NT2/D1 (cell line): ENCODE data around the gene DSTN.

Source experiments
- DNase-seq: peaks from one replicate; pipeline ENCODE4 v3.0.0-alpha.2; 2011; ENCODE audit warnings: low read depth, low spot score
- H3K27me3 ChIP-seq: 2 replicates; pipeline ENCODE4 v1.6.0; 2011; ENCODE audit warnings: mild to moderate bottlenecking; ENCODE audit not compliant: insufficient read length, insufficient read depth
- H3K36me3 ChIP-seq: 2 replicates; pipeline ENCODE4 v1.6.1; 2011; ENCODE audit warnings: mild to moderate bottlenecking, low read length, mixed read lengths; ENCODE audit not compliant: insufficient read depth, insufficient read length
- H3K4me1 ChIP-seq: 2 replicates; pipeline ENCODE4 v1.5.1; 2011; ENCODE audit not compliant: insufficient read depth, insufficient read length
- H3K4me3 ChIP-seq: 2 replicates; pipeline ENCODE4 v1.5.1; 2011; ENCODE audit warnings: low read depth; ENCODE audit not compliant: insufficient read length
- H3K9ac ChIP-seq: 2 replicates; pipeline ENCODE4 v1.6.0; 2011; ENCODE audit warnings: low read depth; ENCODE audit not compliant: insufficient read length
- H3K9me3 ChIP-seq: 2 replicates; pipeline ENCODE4 v1.5.1; 2011; ENCODE audit warnings: mild to moderate bottlenecking, low read length; ENCODE audit not compliant: insufficient read depth
- SUZ12 ChIP-seq: IDR thresholded peaks from 2 replicates; pipeline ENCODE4 v1.6.1; 2011; ENCODE audit not compliant: insufficient read length, insufficient read depth; ENCODE audit errors: extremely low read depth
- YY1 ChIP-seq: IDR thresholded peaks from 2 replicates; pipeline ENCODE4 v1.6.1; 2011; ENCODE audit not compliant: insufficient read length, insufficient read depth
- ZNF274 ChIP-seq: IDR thresholded peaks from 2 replicates; pipeline ENCODE4 v1.6.1; 2011; ENCODE audit warnings: mild to moderate bottlenecking, low read depth, low read length

Gene DSTN

DNA sequence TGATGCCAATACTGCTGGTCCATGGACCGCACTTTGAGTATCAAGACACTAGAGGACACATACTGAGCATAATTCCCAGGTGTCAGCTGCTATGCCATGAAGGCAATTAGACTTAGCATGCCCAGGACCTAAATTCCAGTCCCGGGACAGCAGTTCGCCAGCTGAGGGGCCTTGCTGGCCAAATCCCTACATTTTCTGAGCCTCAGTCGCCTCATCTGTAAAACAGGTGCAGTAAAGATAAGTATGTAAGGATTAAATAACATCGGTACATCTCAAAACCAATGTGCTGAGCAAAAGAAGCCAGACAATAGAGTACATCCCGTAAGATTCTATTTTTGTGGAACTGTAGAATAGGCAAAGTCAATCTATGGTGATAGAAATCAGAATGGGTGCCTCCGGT is 39.7 kb upstream of the DSTN start:
- Histone ChIP-seq H3K9me3 (no peaks in the 10 kb centered on the region), H3K36me3 (no peaks in the 10 kb centered on the region), H3K4me3 (no peak overlapping the region), H3K9ac (no peak overlapping the region), H3K27me3 (peaks cover 9% of the 10 kb centered on the region), H3K4me1 (no peaks in the 10 kb centered on the region)
- DNase-seq = no peak
- no peak for TF ChIP-seq SUZ12
- TF ChIP-seq ZNF274 = no peak
- TF ChIP-seq YY1 = no peak

DNA sequence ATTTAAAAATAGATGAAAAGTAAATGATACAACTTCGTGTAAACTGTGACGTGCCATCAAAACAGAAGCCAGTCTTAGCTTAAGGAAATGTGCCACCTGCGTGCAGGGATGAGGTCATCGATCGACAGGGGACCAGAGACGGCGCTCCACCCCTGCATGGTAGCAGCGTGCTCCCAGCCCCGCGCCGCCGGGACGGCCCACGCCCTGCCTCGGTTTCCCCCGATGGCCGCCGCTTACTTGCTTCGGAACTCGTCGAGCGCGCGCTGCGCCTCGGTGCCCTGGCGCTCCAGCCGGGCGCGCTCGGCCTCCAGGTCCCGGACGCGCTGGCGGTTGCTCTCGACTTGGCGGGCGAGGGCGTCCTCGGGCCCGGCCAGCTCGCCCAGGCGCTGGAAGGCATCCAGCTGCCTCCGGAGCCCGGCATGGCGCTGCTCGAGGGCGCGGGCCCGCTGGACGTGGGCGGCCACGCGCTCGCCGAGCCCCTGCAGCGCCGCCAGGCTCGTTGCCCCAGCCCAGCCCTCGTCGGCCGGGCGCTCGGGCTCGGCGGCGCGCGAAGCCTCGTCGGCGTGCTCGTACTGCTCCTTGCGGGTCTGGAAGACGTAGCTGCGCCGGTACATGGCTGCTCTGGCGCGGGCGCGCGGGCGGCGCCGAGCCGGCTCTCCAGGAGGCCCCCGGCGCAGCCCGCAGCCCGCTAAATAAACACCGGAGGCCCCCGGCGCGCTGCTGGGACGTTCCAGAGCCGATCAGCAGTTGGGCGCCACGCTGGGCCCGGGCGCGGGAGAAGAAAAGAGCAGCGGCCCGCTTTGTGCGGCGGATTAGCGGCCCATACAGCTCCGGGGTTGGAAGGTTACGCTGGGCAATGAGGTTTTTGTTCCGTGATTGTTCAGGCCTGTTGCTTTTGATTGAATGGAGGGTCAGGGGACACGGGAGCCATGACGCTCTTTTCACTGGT is 38.9 kb upstream of the DSTN start, which contains the start of gene BFSP1:
Gene BFSP1 (minus strand): TSS at position 664 of the 949 bp plus-strand sequence. CDS start 50 bp downstream, at position 614.
- peak within 1 kb of the TSS; percentile 87 for H3K9ac ChIP-seq
- peak; percentile 39 for DNase-seq
- peak within 1 kb of the TSS; percentile 55 for H3K4me3 ChIP-seq
- H3K27me3 ChIP-seq = peaks cover 9% of the 10 kb centered on the region
- TF ChIP-seq ZNF274 (no peak), YY1 (no peak), SUZ12 (no peak)
- no peaks in the 10 kb centered on the region for H3K9me3 ChIP-seq
- H3K36me3 ChIP-seq = no peaks in the 10 kb centered on the region
- H3K4me1 ChIP-seq = no peaks in the 10 kb centered on the region

DNA sequence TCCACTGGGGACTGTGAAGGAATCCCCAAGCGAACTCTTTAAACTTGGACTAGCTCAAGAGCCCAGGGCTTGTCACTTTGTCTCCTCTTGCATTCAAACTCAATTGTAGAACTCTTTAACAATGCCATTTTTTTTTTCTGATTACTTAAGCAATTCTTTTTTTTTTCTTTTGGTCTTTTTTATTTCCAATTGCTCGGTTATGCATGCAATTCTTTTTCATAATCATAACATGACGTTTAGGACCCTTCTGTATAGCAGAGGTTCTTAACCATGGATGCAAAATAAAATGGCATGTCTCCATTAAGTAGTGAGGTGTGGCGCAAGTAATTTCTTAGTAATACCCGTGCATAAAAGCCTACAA is 38.2 kb upstream of the DSTN start:
- no peaks in the 10 kb centered on the region for H3K4me1 ChIP-seq
- DNase-seq = no peak
- no peaks in the 10 kb centered on the region for H3K36me3 ChIP-seq
- TF ChIP-seq YY1 (no peak), ZNF274 (no peak), SUZ12 (no peak)
- peak overlapping the region; percentile 55 for H3K4me3 ChIP-seq
- H3K27me3 ChIP-seq = peaks cover 9% of the 10 kb centered on the region
- peak overlapping the region; percentile 87 for H3K9ac ChIP-seq
- no peaks in the 10 kb centered on the region for H3K9me3 ChIP-seq

DNA sequence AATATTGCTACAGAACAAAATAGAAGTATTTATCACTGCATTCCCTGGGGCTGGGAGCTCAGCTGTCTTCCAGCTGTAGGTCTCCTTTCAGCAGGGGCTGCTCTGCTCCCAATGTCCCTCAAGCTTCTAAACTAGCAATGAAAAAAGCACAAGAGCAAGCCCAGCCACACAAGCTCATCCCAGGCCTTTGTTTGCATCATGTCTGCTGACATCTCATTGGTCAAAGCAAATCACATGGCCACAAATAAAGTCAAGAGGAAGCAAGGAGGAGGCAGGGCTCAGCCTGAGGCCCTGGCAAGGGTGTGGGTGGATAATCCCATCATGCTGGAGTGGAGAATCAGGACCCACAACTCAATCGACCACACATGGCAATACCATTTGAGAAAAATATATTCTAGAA is 36.5 kb upstream of the DSTN start:
- no peak overlapping the region for H3K4me3 ChIP-seq
- H3K9ac ChIP-seq = no peak overlapping the region
- DNase-seq = peak; percentile 44
- H3K4me1 ChIP-seq = no peaks in the 10 kb centered on the region
- TF ChIP-seq YY1 (no peak), SUZ12 (no peak), ZNF274 (no peak)
- H3K36me3 ChIP-seq = no peaks in the 10 kb centered on the region
- H3K27me3 ChIP-seq = peaks cover 9% of the 10 kb centered on the region
- H3K9me3 ChIP-seq = no peaks in the 10 kb centered on the region

DNA sequence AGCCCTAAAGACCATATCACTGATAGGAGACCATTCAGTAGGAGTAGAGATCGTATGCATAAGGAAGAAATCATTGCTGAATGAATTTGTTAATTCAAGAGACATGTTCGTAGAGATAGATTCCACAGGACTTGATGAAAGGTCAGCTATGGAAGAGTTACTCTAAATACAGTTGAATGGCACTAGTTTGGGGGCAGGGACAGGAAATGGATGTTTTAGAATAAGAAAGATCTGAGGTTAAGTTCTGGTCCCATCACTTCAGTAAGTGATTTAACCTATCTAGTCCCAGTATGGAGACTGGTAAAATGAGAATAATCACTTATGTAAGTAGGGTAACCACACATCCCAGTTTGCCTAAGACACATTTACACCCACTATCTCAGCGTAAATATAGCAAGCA is 35.8 kb upstream of the DSTN start:
- H3K27me3 ChIP-seq = peaks cover 9% of the 10 kb centered on the region
- no peak overlapping the region for H3K9ac ChIP-seq
- H3K4me1 ChIP-seq = no peaks in the 10 kb centered on the region
- TF ChIP-seq SUZ12 (no peak), ZNF274 (no peak), YY1 (no peak)
- H3K36me3 ChIP-seq = no peaks in the 10 kb centered on the region
- peak; percentile 18 for DNase-seq
- no peaks in the 10 kb centered on the region for H3K9me3 ChIP-seq
- H3K4me3 ChIP-seq = no peak overlapping the region

DNA sequence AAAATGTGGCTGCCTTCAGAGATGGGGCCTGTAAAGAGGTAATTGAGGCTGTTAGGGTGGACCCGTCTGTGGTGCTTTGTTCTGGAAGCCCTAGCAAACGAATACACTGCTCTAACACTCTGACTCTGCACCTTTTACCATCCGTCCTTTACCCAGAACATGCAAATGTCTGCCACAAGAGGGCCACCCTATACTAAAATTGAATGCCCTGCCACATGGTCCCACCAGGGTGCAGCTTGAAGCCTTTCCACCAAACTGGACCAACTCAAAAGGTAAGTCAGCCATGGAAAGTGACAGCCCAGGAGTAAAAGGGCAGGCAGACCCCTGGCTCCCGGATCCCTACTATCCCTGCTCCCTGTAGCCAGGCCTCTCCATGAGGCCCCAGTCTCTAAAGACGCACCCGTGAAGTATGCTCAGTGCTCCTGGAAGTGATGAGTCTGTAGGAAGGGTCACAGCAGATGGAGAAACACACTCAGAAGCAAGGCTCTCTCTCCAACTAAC is 32.9 kb upstream of the DSTN start:
- no peaks in the 10 kb centered on the region for H3K27me3 ChIP-seq
- DNase-seq = peak; percentile 60
- H3K4me1 ChIP-seq = no peaks in the 10 kb centered on the region
- H3K9ac ChIP-seq = no peak overlapping the region
- no peak for TF ChIP-seq SUZ12
- no peak for TF ChIP-seq ZNF274
- no peak for TF ChIP-seq YY1
- H3K9me3 ChIP-seq = no peaks in the 10 kb centered on the region
- no peaks in the 10 kb centered on the region for H3K36me3 ChIP-seq
- H3K4me3 ChIP-seq = no peak overlapping the region

DNA sequence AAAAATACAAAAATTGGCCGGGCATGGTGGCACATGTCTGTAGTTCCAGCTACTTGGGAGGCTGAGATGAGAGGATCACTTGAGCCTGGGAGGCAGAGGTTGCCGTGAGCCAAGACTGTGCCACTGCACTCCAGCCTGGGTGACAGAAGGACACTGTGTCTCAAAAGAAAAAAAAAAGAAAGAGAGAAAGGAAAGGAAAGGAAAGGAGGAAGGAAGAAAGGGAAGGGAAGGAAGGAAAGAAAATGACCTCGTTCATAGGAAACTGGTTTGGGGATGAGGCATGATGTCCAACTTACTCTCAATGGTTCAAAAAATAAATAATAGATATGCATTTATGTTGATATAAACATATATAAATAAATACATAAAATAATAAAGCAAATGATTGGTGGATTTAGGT is 31.9 kb upstream of the DSTN start:
- no peaks in the 10 kb centered on the region for H3K4me1 ChIP-seq
- no peak overlapping the region for H3K4me3 ChIP-seq
- H3K36me3 ChIP-seq = no peaks in the 10 kb centered on the region
- no peaks in the 10 kb centered on the region for H3K9me3 ChIP-seq
- H3K27me3 ChIP-seq = no peaks in the 10 kb centered on the region
- no peak overlapping the region for H3K9ac ChIP-seq
- no peak for DNase-seq
- TF ChIP-seq ZNF274 (no peak), SUZ12 (no peak), YY1 (no peak)
